Osteoblast (primary cell): ENCODE results near the gene CHRNA4. TPM values are rescaled to one million over a fixed set of nuclear protein-coding genes. Genes with fewer than 3 reads are reported as not detected.

Experiments
- DNase-seq: peaks from one replicate; pipeline ENCODE4 v3.0.0; 2011; ENCODE audit warnings: low spot score, mixed read lengths; ENCODE audit not compliant: insufficient read length; ENCODE audit errors: missing footprints
- H2AFZ ChIP-seq: 2 replicates; pipeline ENCODE4 v1.6.0; 2011; ENCODE audit warnings: mild to moderate bottlenecking, low read length
- H3K27ac ChIP-seq: 2 replicates; pipeline ENCODE4 v1.5.1; 2011; ENCODE audit warnings: mild to moderate bottlenecking, low read depth, low read length, moderate library complexity
- H3K27me3 ChIP-seq: 2 replicates; pipeline ENCODE4 v1.6.0; 2012; ENCODE audit warnings: mild to moderate bottlenecking, control low read depth, inconsistent platforms, low read length, moderate library complexity; ENCODE audit not compliant: insufficient read depth
- H3K36me3 ChIP-seq: 2 replicates; pipeline ENCODE4 v1.5.1; 2011; ENCODE audit warnings: mild to moderate bottlenecking, low read length, control low read depth, moderate library complexity; ENCODE audit not compliant: insufficient read depth
- H3K4me1 ChIP-seq: 2 replicates; pipeline ENCODE4 v1.5.1; 2011; ENCODE audit warnings: mild to moderate bottlenecking, low read length, control low read depth, moderate library complexity; ENCODE audit not compliant: insufficient read depth
- H3K4me2 ChIP-seq: 2 replicates; pipeline ENCODE4 v1.6.0; 2011; ENCODE audit warnings: mild to moderate bottlenecking, low read length; ENCODE audit not compliant: insufficient read depth
- H3K4me3 ChIP-seq: fragments of 200-600 bp; sonication (generic); 3 replicates; pipeline ENCODE4 v1.5.1; 2012; ENCODE audit warnings: mild to moderate bottlenecking, low read length, inconsistent platforms; ENCODE audit not compliant: insufficient read depth
- H3K79me2 ChIP-seq: 2 replicates; pipeline ENCODE4 v1.6.0; 2012; ENCODE audit warnings: mild to moderate bottlenecking, low read length, control low read depth, inconsistent platforms; ENCODE audit not compliant: insufficient read depth
- H3K9me3 ChIP-seq: 2 replicates; pipeline ENCODE4 v1.5.1; 2011; ENCODE audit warnings: low read depth, low read length, control low read depth
- H4K20me1 ChIP-seq: 2 replicates; pipeline ENCODE4 v1.6.0; 2012; ENCODE audit warnings: mild to moderate bottlenecking, low read length, control low read depth; ENCODE audit not compliant: insufficient read depth
- CTCF ChIP-seq: IDR thresholded peaks from 2 replicates; pipeline ENCODE4 v1.5.1; 2011; ENCODE audit warnings: mild to moderate bottlenecking, low read depth, low read length, moderate library complexity; ENCODE audit errors: extremely low read depth
- total RNA-seq: library from RNA; depleted of rRNA; stranded (reverse); fragments of >200 nt; gene quantifications from 2 replicates; pipeline ENCODE4 v1.2.3, GENCODE V29; 2012

The CHRNA4 gene
- total RNA-seq, 1 donor, result not detected

- Histone ChIP-seq H4K20me1 (no peaks in the 10 kb centered on the region), H3K4me2 (no peak overlapping the region), H2AFZ (no peak overlapping the region), H3K36me3 (no peaks in the 10 kb centered on the region), H3K27ac (no peak overlapping the region), H3K4me1 (no peaks in the 10 kb centered on the region), H3K9me3 (no peaks in the 10 kb centered on the region), H3K4me3 (no peak overlapping the region), H3K79me2 (no peaks in the 10 kb centered on the region), H3K27me3 (peaks cover 4% of the 10 kb centered on the region)
- DNase-seq, result no peak
- TF ChIP-seq CTCF, result no peak
Measured at GRCh38 chr20:63363013-63363957, 2.1 kb upstream of the CHRNA4 start.

DNA sequence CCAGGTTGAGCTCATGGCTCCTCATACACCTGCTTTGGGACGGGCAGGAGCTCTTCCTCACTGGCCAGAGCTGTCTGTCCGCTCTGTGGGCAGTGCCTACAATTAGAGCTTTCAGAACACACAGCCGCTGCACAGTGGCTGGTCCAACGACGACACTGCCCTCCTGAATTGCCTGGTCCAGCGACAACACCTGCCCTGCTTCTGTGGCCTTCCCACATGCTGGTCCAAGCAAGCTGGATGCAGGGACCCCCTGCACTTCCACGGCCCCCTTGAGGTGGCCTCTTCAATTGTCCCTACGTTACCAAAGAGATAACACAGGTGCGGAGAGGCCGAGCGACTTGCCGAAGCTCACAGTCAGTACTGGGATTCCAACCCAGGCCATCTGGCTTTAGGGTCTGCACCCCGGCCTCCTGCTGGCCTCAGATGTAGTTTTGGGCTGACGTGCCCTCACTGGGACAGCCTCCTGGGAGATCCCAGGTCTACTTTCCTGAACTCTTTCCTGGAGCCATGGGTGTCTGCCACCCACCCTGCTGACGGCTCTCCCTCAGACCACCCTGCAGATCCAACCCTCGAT is 1.4 kb upstream of the CHRNA4 start:
- H3K79me2 ChIP-seq, result no peaks in the 10 kb centered on the region
- H2AFZ ChIP-seq, result no peak overlapping the region
- no peaks in the 10 kb centered on the region for H4K20me1 ChIP-seq
- no peak for DNase-seq
- no peak for TF ChIP-seq CTCF
- H3K9me3 ChIP-seq, result no peaks in the 10 kb centered on the region
- no peak overlapping the region for H3K4me3 ChIP-seq
- no peak overlapping the region for H3K4me2 ChIP-seq
- peaks cover 4% of the 10 kb centered on the region for H3K27me3 ChIP-seq
- no peaks in the 10 kb centered on the region for H3K36me3 ChIP-seq
- H3K4me1 ChIP-seq, result no peaks in the 10 kb centered on the region
- no peak overlapping the region for H3K27ac ChIP-seq

GRCh38 chr20:63361519-63362435 is 628 bp upstream of the CHRNA4 start:
- Histone ChIP-seq H3K36me3 (no peaks in the 10 kb centered on the region), H3K27ac (no peak overlapping the region), H2AFZ (no peak overlapping the region), H3K9me3 (no peaks in the 10 kb centered on the region), H3K27me3 (peaks cover 4% of the 10 kb centered on the region), H3K79me2 (no peaks in the 10 kb centered on the region), H3K4me2 (no peak overlapping the region), H4K20me1 (no peaks in the 10 kb centered on the region), H3K4me3 (no peak overlapping the region), H3K4me1 (no peaks in the 10 kb centered on the region)
- no peak for TF ChIP-seq CTCF
- DNase-seq, result no peak
